Glomerular visceral epithelial cell (primary cell): ENCODE results near the gene TGIF2LX.
"Not testable (repeated sequence)": the region's sequence is repeated elsewhere in the genome, so short reads cannot be mapped to it uniquely, and the experiment has no call there.

Source experiments
- DNase-seq: peaks from one replicate; pipeline ENCODE4 v3.0.0-alpha.2; 2016; ENCODE audit errors: extremely low spot score

TGIF2LX gene

GRCh38 chrX:89921665-89922064 is at the start of gene TGIF2LX:
TSS of gene TGIF2LX (plus strand) at chrX:89921908. CDS start at chrX:89922086, 178 bp downstream.
- DNase-seq, result not testable (repeated sequence)

- DNase-seq, result not testable (repeated sequence)
These were observed 728 bp downstream of the TGIF2LX start for GRCh38 chrX:89922338-89922934.

- not testable (repeated sequence) for DNase-seq
These were observed 21.4 kb downstream of the TGIF2LX start for GRCh38 chrX:89943077-89943476.

- DNase-seq, result not testable (repeated sequence)
These were observed 43.9 kb downstream of the TGIF2LX start for GRCh38 chrX:89965588-89965987.
